Measurements from ENCODE around the gene PDE11A. TPM values are rescaled to one million over a fixed set of nuclear protein-coding genes. Genes with fewer than 3 reads are reported as not detected.

PDE11A gene
- total RNA-seq, 1 experiment from 2014 or later = 0.13 TPM

DNA sequence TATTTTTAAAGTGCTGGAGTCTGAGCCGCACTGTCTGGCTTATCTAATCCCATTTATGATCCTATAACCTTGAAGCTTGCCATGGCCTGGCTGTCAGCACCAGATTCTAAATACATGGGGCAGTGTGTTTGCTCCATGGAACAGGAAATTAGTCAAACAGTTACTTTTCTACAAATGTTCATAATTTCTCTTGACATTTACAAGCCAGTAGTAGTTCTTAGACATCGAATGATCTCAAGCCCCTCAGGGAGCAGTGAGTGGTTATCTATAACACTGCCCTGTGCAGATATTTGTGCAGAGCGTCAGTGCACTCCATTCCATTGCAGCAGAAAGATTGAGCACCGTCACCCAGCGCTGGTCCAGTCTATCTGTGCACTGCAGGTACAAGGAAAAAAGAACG, 474.8 kb downstream of the PDE11A start:
- Histone ChIP-seq H4K5ac (ENCODE audit: insufficient read length, low read depth, low read length) (no peak overlapping the region), H2AFZ (ENCODE audit: low read length) (no peak overlapping the region), H2BK5ac (ENCODE audit: insufficient read length, low read length) (no peak overlapping the region), H3K56ac (ENCODE audit: insufficient read length, low read depth, low read length) (no peak overlapping the region), H4K91ac (ENCODE audit: insufficient read length, low read depth, low read length) (no peak overlapping the region), H3K79me2 (ENCODE audit: insufficient read depth, low read length) (no peaks in the 10 kb centered on the region), H2BK12ac (ENCODE audit: insufficient read length, low read depth, low read length) (no peak overlapping the region), H2AK5ac (ENCODE audit: insufficient read length, low read length) (no peak overlapping the region), H3K9ac (ENCODE audit: extremely low read depth, insufficient read length, low read length) (no peak overlapping the region), H3K79me1 (ENCODE audit: insufficient read depth, low read depth, low read length, poor library complexity, severe bottlenecking) (no peaks in the 10 kb centered on the region), H2BK20ac (ENCODE audit: low read depth, low read length, poor library complexity, severe bottlenecking) (no peak overlapping the region), H3K23ac (ENCODE audit: insufficient read length, low read depth, low read length) (no peak overlapping the region), H3K27ac (ENCODE audit: insufficient read length, low read depth, low read length) (no peak overlapping the region), H2BK120ac (ENCODE audit: low read depth, low read length, poor library complexity, severe bottlenecking) (no peak overlapping the region), H3T11ph (ENCODE audit: low read length) (no peak overlapping the region), H4K20me1 (ENCODE audit: control insufficient read depth, insufficient read depth, insufficient read length) (no peaks in the 10 kb centered on the region), H3K4me1 (ENCODE audit: insufficient read depth, low read length) (peaks cover 2% of the 10 kb centered on the region; the same call in 1 of the 2 replicates), H3K4ac (ENCODE audit: low read depth, low read length) (no peak overlapping the region), H3K27me3 (ENCODE audit: insufficient read depth, low read length) (no peaks in the 10 kb centered on the region), H3K18ac (ENCODE audit: insufficient read length, low read depth, low read length) (no peak overlapping the region), H3K14ac (ENCODE audit: insufficient read depth, low read length) (no peak overlapping the region), H4K8ac (replicated peaks; ENCODE audit: insufficient read length, low read depth, low read length) (no peak overlapping the region), H3K4me2 (ENCODE audit: insufficient read depth, insufficient read length, low read length) (no peak overlapping the region), H3K9me3 (ENCODE audit: control insufficient read depth, low read depth, low read length) (no peaks in the 10 kb centered on the region), H3K23me2 (ENCODE audit: insufficient read length, low read depth, low read length, poor library complexity, severe bottlenecking) (no peaks in the 10 kb centered on the region), H2BK15ac (ENCODE audit: low read depth, low read length) (no peak overlapping the region)
- H3K36me3 Mint-ChIP-seq (ENCODE audit: insufficient read depth in 1 of 3, low read depth in 3 of 3) = no peaks in the 10 kb centered on the region
- H3K4me1 Mint-ChIP-seq = peaks cover 24 to 25% of the 10 kb centered on the region in 2 experiments
- no peak for DNase-seq
- no CpG with 5 or more reads among the region's 6 CpGs for WGBS (ENCODE audit: extremely low coverage, insufficient read length, low lambda C conversion rate)
- H3K9me3 Mint-ChIP-seq = no peaks in the 10 kb centered on the region
- H3K27ac Mint-ChIP-seq = peak overlapping the region in 1 of 3 experiments; percentile 9; a peak in 1 of 7 replicates
- TF ChIP-seq, protein P1, sequence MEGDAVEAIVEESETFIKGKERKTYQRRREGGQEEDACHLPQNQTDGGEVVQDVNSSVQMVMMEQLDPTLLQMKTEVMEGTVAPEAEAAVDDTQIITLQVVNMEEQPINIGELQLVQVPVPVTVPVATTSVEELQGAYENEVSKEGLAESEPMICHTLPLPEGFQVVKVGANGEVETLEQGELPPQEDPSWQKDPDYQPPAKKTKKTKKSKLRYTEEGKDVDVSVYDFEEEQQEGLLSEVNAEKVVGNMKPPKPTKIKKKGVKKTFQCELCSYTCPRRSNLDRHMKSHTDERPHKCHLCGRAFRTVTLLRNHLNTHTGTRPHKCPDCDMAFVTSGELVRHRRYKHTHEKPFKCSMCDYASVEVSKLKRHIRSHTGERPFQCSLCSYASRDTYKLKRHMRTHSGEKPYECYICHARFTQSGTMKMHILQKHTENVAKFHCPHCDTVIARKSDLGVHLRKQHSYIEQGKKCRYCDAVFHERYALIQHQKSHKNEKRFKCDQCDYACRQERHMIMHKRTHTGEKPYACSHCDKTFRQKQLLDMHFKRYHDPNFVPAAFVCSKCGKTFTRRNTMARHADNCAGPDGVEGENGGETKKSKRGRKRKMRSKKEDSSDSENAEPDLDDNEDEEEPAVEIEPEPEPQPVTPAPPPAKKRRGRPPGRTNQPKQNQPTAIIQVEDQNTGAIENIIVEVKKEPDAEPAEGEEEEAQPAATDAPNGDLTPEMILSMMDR (conservative IDR thresholded peaks at IDR 0.05) = no peak
- no peak overlapping the region for H3K4me3 Mint-ChIP-seq
- H3K27me3 Mint-ChIP-seq (ENCODE audit: low read depth) = peaks cover 8% of the 10 kb centered on the region; the same call in 1 of the 2 replicates
